GM21381 (cell line): Measurements from ENCODE around the gene PIEZO2.
A peak's percentile ranks its signal among the peaks of the same experiment; 100 is the strongest.

Experiments
- ATAC-seq: cut with Tn5 transposase; IDR thresholded peaks from one replicate; pipeline ENCODE4 v1.9.1; 2021; ENCODE audit warnings: mild to moderate bottlenecking, moderate library complexity; ENCODE audit not compliant: unreplicated experiment

Gene PIEZO2

DNA sequence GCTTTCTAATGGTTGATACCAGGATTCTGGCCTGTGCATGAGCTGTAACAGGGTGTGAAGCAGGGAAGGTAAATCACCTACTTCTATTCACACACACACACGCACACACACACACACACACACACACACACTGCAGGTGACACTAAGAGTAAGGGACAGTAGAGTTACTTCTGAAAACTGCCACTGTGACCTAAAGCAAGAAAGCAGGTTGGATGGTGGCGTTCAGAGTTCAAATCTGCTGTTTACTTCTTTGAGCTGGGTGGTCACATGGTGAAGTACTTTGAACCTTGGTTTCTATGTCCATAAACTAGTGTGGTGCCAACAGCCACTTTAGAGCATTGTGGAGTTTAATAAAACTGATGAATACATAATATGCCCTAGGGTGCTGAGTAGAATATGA lies 248.0 kb downstream of the PIEZO2 start:
- ATAC-seq = no peak

DNA sequence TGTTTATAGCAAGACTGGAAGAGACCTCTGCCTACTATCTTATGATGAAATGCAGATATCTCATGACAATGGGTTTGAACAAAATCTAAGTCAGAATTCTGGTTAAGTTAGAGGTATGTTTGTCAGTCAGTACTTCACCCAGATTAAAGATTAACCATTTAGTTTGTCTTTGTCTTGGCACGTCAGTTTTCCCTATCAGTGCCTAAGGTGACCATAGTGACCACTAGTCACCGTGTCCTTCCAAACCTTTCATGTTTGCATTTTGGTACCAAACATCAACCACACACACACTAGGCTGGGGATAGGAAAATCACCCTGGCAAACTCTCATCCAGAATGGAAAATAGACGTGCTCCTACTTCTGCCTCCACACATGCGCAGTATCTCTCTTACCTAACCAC lies 248.9 kb downstream of the PIEZO2 start:
- ATAC-seq = no peak

DNA sequence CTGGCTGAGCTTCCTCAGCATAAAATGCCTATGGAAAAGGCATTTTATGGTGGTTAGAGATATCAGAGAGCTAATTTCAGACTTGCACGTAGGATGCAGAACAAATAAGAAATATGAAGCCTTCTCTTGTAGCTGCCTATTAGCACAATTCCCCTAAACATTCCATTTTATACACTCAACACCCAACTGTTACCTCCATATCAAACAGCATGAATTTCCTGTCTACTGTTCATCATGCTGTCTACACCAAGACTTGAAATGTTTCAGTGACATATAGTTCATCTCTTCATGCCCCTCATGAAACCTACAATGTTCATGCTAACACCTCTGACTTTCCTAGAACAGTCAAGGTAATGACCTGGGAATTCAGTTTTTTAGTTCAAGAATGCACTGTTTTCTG lies 249.9 kb downstream of the PIEZO2 start:
- ATAC-seq = no peak

DNA sequence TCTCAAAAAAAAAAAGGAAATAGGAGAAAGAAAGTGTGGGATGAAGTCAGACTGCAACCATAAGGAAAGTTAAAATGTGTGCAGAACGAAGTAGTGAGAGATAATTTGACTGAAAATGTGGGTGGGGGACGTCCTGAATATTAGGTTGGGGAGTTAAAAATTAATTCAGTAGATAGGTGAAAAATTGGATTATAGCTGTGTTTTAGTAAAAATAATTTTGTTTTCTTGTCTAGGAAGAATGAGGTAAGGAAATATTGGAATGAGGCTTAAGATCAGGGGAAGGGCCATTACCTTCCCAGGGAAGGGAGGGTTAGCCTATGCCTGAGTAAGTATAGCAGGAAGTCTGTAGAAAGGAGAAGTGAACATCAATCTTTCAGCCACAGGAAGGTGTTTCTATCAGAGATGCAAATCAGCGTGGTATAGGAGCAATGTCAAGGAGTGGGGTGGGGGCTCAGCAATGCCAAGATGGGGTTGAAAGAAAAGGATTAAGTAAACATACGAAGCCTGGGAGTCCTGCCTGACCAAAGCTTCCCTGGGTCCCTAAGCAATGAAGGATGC lies 250.9 kb downstream of the PIEZO2 start:
- peak; percentile 61 for ATAC-seq

DNA sequence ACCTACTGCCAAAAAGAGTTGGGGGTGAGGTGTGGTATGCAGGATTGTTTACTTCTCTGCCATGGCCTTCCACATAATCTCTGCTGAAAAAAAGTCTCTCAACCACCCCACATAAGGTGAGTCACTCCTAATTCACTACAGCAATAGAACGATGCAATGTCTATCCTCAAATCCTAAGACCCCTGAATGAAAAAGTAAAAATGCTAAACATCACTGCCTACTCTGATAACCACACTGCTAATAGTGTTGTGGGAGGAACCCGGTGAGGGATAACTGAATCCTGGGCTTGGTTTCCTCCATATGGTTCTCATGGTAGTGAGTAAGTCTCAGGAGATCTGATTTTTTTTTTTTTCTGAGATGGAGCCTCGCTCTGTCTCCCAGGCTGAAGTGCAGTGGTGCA lies 252.5 kb downstream of the PIEZO2 start:
- ATAC-seq = no peak

DNA sequence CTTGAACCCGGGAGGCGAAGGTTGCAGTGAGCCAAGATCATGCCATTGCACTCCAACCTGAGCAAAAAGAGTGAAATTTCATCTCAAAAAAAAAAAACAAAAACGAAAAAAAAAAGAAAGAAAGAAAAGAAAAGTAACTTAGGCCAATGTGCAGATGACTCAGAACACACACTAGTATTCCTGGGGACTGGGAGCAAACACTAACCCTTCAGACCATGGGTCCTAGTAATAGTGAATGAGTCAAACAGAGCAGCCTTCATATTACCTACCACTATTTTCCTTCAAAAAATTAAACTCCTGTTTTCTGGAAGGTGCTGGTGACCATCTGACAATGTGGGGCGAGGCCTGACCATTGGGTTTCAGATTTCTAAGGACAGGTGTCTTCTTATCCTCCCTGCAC lies 253.4 kb downstream of the PIEZO2 start:
- no peak for ATAC-seq

DNA sequence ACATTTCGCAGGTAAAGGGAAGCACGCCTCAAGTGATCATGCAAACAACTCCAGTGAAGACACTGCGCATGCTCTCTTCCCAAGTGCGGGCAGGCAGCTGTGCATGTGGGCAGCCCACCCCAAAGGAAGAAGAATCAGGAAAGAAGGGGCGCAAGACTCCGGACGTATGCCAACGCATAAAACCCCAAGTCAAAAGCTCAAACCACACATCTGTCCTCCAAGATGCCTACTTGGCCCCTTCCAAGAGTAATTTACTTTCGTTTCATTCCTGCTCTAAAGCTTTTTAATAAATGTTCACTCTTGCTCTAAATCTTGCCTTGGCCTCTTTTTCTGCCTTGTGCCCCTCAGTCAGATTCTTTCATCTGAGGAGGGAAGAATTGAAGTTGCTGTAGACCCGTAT lies 254.9 kb downstream of the PIEZO2 start:
- no peak for ATAC-seq

DNA sequence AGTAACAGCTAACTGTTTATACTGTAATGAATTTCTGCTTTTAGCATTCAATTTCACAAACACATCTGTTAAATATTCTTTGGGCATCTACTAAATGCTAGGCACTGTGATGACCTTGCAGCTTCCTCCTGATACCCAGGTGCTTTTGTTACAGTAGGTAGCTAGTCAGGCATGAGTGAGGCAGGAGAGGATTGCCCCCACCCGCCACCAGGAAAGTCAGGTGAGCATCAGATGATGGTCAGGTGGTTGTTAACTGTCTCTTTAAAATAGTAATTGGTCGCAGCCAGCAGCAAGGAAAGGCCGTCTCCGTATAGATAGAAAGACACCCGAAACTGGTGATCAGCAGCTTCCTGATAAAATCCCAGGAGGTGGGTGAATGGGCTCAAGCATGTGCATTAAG lies 255.6 kb downstream of the PIEZO2 start:
- ATAC-seq = no peak

DNA sequence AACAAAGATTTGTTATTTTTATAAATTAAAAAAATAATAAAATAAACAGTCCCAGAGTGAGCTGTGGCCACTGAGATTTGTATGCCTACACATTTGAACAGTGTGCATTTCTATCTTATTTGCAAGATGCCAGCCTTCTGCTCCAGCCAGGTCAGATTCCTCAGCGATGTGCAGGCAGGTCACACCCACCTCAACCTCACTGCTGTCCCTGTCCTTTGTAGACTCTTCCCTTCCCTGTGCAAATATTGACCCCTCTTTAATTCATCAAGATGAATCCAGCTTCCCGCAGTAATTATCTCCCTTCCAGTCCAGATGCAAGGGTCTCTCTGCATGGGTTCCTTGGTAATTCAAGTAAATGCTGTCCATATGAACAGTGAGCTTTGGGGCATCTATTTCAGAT lies 256.2 kb downstream of the PIEZO2 start:
- ATAC-seq = no peak

DNA sequence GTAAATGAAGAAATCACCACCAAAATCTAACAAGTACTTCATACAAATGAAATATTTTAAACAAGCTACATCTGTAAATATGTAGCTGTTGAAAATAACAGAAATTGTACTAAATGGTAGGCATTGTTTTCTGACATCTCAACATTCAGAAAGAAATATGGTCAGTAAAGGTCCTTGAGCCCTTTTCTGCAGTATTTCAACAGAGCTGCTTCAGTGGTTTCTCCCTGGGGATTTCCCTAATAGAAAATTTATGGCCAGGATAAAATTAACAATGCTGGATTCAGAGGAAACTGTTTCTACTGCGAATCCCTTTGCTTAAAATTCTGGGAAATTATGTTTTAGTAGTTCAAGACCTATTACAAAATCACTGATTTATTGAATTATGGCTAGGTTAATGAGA lies 256.6 kb downstream of the PIEZO2 start:
- no peak for ATAC-seq

DNA sequence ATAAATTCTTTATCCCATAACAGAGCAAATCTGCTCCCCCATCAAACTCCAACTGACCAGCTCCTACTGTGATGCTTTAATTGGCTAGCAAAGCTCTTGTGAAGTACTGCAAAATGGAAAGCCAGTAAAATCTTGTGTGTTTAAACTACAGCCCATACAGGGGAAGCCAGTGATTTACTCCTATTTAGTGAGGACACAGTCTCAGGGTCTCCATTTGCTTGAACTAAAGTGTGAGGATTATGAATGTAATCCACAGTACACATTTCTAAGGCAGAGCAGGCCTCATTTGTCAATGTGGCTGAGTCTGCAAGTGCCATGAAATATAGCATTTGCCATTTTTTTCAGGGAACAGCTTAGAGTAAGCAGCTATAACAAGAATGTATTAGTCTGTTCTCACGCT lies 259.3 kb downstream of the PIEZO2 start:
- no peak for ATAC-seq

DNA sequence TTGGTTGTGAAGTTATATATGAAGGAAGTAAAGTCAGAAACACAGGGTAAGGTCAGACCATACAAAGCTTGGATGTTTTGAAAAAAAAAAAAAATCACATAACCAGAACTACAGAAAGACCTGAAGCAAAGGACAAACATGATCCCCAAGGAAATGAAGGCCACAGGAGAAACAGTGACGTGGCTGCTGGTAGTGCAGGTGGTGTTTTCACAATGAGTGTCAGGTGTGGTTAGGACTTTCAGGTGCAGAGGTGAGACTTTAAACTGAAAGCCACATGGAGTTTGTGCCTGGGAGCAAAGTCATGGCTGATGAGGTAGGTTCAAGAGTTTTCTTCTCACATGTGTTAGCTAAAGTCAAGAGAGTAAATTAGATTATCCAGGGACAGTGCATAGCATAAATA lies 270.7 kb downstream of the PIEZO2 start:
- ATAC-seq = peak; percentile 88

DNA sequence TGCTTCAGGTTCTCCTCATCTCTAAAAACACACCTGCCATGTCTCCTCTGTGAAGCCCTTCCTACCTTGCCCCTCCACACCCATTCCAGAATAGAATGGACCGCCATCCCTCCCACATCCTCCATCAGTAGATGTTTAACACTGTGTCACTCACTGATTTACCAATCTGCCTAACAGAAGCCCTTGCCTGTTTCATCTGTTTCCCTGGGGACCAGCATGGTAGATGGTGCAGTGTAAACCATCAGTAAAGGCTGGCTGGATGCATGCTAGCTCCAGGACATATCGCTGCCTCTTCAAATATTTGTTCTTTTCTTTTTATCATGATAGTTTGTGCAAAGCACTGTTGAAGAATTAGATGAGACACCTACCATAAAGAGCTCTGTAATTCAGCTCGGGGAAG lies 271.4 kb downstream of the PIEZO2 start:
- no peak for ATAC-seq

DNA sequence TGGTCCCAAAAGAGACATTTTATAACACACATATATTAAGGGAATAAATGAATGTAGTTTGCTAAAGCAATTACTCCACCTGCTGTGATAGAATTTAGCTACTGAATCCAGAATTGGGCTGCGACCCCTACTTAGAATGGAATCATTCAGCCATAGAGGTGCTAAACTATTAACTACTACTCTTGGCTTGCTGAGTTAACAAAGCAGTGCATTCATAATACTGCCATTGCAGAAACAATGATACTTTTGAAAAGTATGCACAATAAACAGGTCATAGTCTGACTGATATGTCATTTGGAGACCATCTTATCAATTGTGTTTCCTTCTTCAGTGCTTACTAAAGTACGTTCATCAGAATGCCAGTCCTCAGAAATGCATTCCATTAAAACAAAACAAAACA lies 273.6 kb downstream of the PIEZO2 start:
- ATAC-seq = no peak

DNA sequence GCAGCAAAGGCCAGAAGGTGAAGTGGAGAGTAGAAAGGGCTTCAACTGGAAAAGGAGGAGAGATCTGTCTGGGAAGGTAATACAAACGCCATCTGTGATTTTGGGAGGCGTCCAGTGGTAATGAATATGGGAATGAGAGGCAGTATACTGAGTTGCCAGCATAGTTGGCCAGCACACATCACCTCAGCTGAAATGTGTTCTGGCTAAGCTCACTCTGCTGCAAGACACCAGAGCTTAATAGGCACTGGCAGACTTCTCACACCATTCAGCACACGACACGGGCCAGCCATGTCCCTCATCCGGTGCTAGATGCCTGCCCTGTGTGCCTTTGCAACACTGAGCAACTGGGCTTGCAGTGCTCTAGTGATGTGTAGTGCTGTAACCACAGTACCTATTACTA lies 277.1 kb downstream of the PIEZO2 start:
- ATAC-seq = no peak

DNA sequence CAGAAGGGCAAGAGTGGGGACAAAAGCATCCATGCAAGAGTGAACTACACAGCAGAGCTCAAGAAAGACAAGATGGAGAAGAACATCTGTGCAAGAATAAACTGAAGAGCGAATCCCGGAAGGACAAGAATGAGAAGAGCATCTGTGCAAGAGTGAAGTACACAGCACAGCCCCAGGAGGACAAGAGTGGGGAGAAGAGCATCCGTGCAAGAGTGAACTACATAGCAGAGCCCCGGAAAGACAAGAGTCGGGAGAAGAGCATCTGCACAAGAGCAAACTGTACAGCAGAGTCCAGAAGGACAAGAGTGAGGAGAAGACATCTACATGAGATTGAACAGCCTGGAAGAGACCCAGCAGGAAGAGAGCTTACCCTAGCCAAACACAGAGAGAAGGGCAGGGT lies 284.6 kb downstream of the PIEZO2 start:
- ATAC-seq = no peak

DNA sequence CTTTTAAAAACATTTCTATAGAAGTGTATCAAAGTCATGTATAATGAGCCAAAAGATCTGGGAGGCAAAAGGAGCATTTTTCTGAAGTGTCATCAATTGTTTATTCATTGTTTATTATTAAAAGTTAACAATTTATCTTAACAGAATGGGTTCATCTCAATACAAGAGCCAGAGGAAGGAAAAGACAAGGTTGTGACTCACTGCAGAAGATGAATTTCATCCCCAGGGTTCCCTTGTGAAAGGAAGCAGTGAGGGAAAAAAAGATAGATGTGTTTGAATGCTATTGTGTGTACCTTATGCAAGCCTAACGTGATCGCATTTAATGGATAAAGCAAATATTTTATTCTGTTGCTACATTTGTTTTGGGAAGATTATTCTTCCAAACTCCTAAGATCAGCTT lies 286.3 kb downstream of the PIEZO2 start:
- no peak for ATAC-seq

DNA sequence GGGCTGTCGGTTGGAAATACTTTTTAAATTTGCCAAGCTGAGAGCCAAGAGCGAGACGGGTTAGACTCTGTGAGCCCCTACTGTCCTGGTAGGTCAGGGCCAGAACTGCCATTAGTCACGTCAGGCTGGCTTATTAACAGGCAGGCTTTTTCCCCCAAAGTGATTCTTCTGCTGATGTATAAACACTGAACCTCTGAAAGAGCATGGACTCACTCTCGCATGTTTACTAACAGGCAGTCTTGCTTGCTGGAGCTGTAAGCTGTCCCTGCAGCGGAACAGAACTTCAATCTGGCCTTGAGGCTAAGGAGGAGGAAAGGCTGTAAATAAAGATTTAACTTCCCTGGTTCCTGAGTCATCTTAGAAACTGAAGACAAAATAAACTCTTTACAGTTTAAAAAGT lies 288.4 kb downstream of the PIEZO2 start:
- ATAC-seq = no peak

DNA sequence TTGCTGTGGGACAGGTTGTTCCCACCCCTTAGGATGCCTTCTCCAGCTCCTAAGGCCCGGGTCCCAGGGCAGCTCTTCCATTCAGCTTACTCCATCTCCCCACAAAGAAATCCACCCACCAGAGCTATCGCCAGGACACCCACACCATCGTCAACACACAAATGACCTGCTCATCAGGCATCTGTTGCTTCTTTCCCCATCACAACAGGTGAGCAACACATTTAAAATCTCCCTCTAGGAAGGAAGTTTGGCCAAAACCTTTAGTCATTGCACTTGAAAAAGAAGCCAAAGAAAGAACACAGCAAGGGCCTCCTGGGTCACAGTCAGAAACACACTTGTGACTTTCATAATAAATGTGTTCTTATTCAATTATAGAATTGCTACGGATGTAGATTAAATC lies 289.0 kb downstream of the PIEZO2 start:
- no peak for ATAC-seq

DNA sequence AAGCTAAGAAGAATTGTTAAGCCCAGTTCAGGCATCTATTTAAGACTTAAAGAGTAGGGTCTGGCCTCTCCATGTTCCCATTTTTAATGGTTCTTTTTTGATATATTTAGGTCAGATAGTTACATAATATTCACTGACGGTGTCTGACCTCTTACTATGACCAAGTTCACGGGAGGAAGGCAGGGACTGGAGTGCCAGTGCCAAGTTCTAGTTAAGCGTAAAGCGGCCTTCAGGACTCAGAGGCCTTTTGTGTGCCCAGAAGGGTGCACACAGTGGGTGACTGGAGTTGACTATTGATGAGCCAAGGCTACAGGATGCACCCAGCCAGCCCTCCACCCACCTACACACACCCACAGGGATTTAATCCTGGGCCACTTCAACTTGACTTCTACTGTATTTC lies 290.9 kb downstream of the PIEZO2 start:
- no peak for ATAC-seq

DNA sequence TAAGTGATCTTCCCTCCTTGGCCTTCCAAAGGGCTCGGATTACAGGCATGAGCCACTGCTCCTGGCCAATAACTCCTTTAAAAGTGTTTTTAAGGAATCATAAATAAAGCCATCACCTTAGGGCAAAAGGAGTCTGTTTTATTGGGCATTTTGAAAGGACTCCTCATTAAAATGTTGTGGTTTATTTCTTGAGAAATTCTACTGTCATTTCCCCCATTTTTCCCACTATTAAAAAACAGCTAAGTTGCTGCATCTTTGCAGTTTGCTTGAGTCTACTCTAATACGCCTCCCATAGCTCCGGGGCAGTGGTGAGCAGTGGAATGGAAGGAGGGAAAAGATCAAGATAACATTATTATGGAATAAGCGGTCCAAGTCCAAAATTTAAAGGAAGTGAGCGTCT lies 293.2 kb downstream of the PIEZO2 start:
- ATAC-seq = no peak

DNA sequence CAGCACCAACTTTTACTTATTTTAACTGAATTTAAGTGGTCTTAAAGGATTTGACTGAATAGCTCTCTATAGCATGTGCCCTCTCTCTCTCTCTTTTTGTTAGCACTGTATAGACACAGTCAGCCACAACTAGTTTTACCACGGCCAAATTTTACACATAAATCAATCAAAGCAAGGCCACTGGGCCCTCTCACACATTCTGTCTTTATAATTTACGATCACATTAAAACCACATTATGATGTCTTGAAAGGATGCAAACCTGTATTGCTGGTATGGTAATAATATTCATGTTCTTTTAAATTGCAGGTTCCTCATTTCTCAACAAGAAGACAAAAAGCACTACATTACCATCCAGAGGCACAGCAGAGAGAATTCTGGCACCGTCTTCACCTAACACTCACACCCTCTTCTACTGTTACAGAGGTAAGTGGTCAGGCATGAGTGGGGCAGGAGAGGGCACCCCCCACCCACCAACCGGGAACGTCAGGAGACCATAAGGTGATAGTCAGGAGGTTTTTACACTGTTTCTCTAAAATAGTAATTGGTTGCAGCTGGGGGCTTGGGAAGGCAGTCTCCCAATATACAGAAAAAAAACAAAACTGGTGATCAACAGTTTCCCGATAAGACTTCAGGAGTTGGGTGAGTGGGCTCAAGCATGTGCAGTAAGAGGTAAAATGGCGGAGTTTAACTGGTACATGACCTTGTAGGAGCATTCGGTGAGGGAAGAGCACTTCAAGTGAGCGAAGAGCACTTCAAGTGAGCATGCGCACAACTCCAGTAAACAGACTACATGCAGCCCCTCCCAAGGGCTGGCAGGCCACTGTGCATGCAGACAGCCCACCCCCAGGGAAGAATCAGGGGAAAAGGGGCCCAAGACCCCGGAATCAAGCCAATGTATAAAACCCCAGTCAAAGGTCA lies 296.7 kb downstream of the PIEZO2 start:
- no peak for ATAC-seq

DNA sequence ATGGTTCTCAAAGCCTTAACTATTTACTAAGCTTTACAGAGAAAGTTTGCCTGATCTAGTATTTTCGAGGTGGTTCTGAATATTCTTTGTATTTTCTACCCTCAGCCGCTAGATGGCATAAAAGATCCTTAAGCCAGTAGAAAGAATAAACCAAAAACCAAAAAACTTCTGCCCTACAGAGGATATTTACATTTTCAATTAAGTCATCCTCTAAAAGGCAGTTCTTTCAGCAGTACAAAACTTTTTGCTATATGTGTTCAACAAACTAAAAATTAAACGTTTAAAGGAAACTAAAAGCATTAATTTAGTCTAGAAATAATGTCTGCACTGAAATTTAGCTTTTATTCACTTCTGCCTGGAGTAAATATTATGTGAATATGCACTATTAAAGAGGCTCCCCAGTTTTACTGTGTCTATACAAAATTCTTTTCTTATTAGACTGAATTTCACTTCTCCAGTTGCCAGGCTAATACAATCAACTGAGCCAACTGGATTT lies 297.5 kb downstream of the PIEZO2 start:
- ATAC-seq = no peak
